22Rv1 (cell line): ENCODE measurements around the gene ABCC12.

Experiments used
- CTCF ChIP-seq: fragments of 450-650 bp; IDR thresholded peaks from 2 replicates; pipeline ENCODE4 v1.5.1; 2017; ENCODE audit warnings: mild to moderate bottlenecking
- ZFX ChIP-seq: fragments of 450-650 bp; IDR thresholded peaks from 2 replicates; pipeline ENCODE4 v1.6.1; 2017; ENCODE audit warnings: antibody characterized with exemption, borderline replicate concordance

- TF ChIP-seq CTCF = no peak
- TF ChIP-seq ZFX = no peak
Measured at GRCh38 chr16:48203974-48204824, 48.4 kb upstream of the ABCC12 start.
